A549 (cell line): ENCODE results near the gene BIRC5. TPM values are rescaled to one million over a fixed set of nuclear protein-coding genes. Genes with fewer than 3 reads are reported as not detected.

Experiments used
- ATAC-seq, 2 experiments: fragments of 200-7000 bp in 1 of 2; fragments of >200 bp in 1 of 2; cut with Nextera tagmentation in 1 of 2; cut with Tn5 transposase in 1 of 2; 3 replicates each; pipeline versions ENCODE4 v1.8.0 to v1.9.1; 2018 to 2020; ENCODE audit warnings: mild to moderate bottlenecking in 1 of 2, moderate library complexity in 1 of 2
- CTCF ChIA-PET: fragments of 300-600 bp; sonication (Branson Sonifier 250); formaldehyde crosslinking; extraction: SDS; loops from one replicate; lab custom pipeline; 2021; ENCODE audit warnings: antibody characterized with exemption, inconsistent platforms; lab: Yijun Ruan, JAX
- POLR2A ChIA-PET: fragments of 350-600 bp; formaldehyde crosslinking; extraction: SDS; loops from one replicate; lab custom pipeline; 2021; ENCODE audit warnings: antibody characterized with exemption, inconsistent platforms; lab: Yijun Ruan, JAX
- DNase-seq, 2 experiments: peaks; one replicate each; pipeline versions ENCODE4 v3.0.0 to v3.0.0-alpha.2; 2011 to 2016; ENCODE audit warnings: low read depth in 1 of 2, low spot score in 1 of 2
- FAIRE-seq: peaks from 2 replicates; lab custom pipeline; 2011; peaks lifted over from hg19 to GRCh38; lab: Jason Lieb, UNC
- H3K27ac ChIP-seq, 2 experiments: fragments of >200 bp; sonication (Bioruptor Twin); formaldehyde crosslinking; 3 replicates each; pipeline ENCODE4 v1.5.1; 2016 to 2017
- H3K4me1 ChIP-seq: fragments of >200 bp; sonication (Bioruptor Twin); formaldehyde crosslinking; 3 replicates; pipeline ENCODE4 v1.6.1; 2016
- H3K4me2 ChIP-seq: fragments of >200 bp; sonication (Bioruptor Twin); formaldehyde crosslinking; 3 replicates; pipeline ENCODE4 v1.6.1; 2016
- H3K4me3 ChIP-seq: fragments of >200 bp; sonication (Bioruptor Twin); formaldehyde crosslinking; 3 replicates; pipeline ENCODE4 v1.5.1; 2016
- H3K9me3 ChIP-seq: fragments of >200 bp; sonication (Bioruptor Twin); formaldehyde crosslinking; 3 replicates; pipeline ENCODE4 v1.6.1; 2016
- ATOH8 ChIP-seq: fragments of 250-450 bp; sonication (Bioruptor Pico); IDR thresholded peaks from 2 replicates; pipeline ENCODE4 v1.5.0; 2020; ENCODE audit warnings: low read depth, mild to moderate bottlenecking, moderate library complexity
- FOSB ChIP-seq: fragments of 250-450 bp; sonication (Bioruptor Pico); IDR thresholded peaks from 2 replicates; pipeline ENCODE4 v1.5.0; 2020; ENCODE audit warnings: mild to moderate bottlenecking, moderate library complexity
- HMGXB4 ChIP-seq: fragments of 250-450 bp; sonication (Bioruptor Pico); IDR thresholded peaks from 2 replicates; pipeline ENCODE4 v1.5.0; 2021; ENCODE audit warnings: mild to moderate bottlenecking, moderate library complexity, borderline replicate concordance
- JUN ChIP-seq, 2 experiments: fragments of >200 bp; sonication (Bioruptor Twin); formaldehyde crosslinking; IDR thresholded peaks; 2 replicates in 1 of 2; 3 replicates in 1 of 2; pipeline ENCODE4 v1.6.1; 2016 to 2017
- JUNB ChIP-seq: fragments of >200 bp; sonication (Bioruptor Twin); formaldehyde crosslinking; IDR thresholded peaks from 2 replicates; pipeline ENCODE4 v1.6.1; 2016
- KDM5A ChIP-seq: fragments of 200-600 bp; sonication (generic); IDR thresholded peaks from 2 replicates; pipeline ENCODE4 v1.6.1; 2016; ENCODE audit warnings: antibody characterized with exemption, mild to moderate bottlenecking
- MAZ ChIP-seq: fragments of 150-350 bp; IDR thresholded peaks from 2 replicates; pipeline ENCODE4 v1.6.1; 2014; ENCODE audit warnings: antibody characterized with exemption, low read depth, low read length, borderline replicate concordance
- MYC ChIP-seq: IDR thresholded peaks from 2 replicates; pipeline ENCODE4 v1.6.1; 2012; ENCODE audit warnings: mild to moderate bottlenecking, inconsistent platforms, low read length, improper control_type of control experiment, borderline replicate concordance
- PHF8 ChIP-seq: fragments of 200-600 bp; sonication (generic); IDR thresholded peaks from 2 replicates; pipeline ENCODE4 v1.6.1; 2016; ENCODE audit warnings: low read depth, mild to moderate bottlenecking, antibody characterized with exemption, moderate library complexity, borderline replicate concordance
- SMC3 ChIP-seq: fragments of >200 bp; sonication (Bioruptor Twin); formaldehyde crosslinking; IDR thresholded peaks from 3 replicates; pipeline ENCODE4 v1.6.1; 2018; ENCODE audit warnings: inconsistent platforms
- SREBF2 ChIP-seq: fragments of 450-650 bp; IDR thresholded peaks from 2 replicates; pipeline ENCODE4 v1.6.1; 2014; ENCODE audit warnings: mild to moderate bottlenecking, moderate library complexity
- TP53 ChIP-seq: fragments of 250-450 bp; sonication (Bioruptor Pico); IDR thresholded peaks from 2 replicates; pipeline ENCODE4 v1.5.0; 2021; ENCODE audit warnings: mild to moderate bottlenecking, moderate library complexity
- ZC3H11A ChIP-seq: fragments of 450-650 bp; IDR thresholded peaks from 2 replicates; pipeline ENCODE4 v1.6.1; 2014; ENCODE audit warnings: antibody characterized with exemption, mild to moderate bottlenecking
- ZFP36 ChIP-seq: fragments of 450-650 bp; IDR thresholded peaks from 2 replicates; pipeline ENCODE4 v1.6.1; 2014; ENCODE audit warnings: borderline replicate concordance; ENCODE audit not compliant: partially characterized antibody
- WGBS: methylation state at CpG from one replicate; pipeline ENCODE4 v1.1.6; 2017; ENCODE audit errors: missing lambda C conversion rate; 5-methylcytosine and 5-hydroxymethylcytosine counted together
- polyA plus RNA-seq, 4 experiments: library from polyadenylated mRNA; depleted of rRNA in 3 of 4; stranded (reverse); fragments of >200 nt; fragmentation: RNase III in 1 of 4; extraction: RNeasy Plus Mini Kit Qiagen cat#74134 plus additional on column Dnase treatment in 1 of 4; gene quantifications; 2 replicates in 3 of 4; 3 replicates in 1 of 4; pipeline ENCODE4 v1.2.3, GENCODE V29; 2011 to 2017
- TF ChIP-seq, protein P1 (sequence below): fragments of 200-600 bp; sonication (generic); IDR thresholded peaks from 2 replicates; pipeline ENCODE4 v1.6.1; 2016; ENCODE audit warnings: antibody characterized with exemption, mild to moderate bottlenecking, moderate library complexity
- TF ChIP-seq, protein P2 (sequence below): IDR thresholded peaks from 2 replicates; pipeline ENCODE4 v1.6.1; 2012

Gene BIRC5
- polyA plus RNA-seq, 2 of the 4 experiments (the other 2 are of a cell fraction), result 51.9 to 109 TPM

- POLR2A ChIA-PET, result no interaction called here
- ATAC-seq (no peak), DNase-seq (no peak), FAIRE-seq (no peak)
- H3K4me3 ChIP-seq, result no peak overlapping the region
- CTCF ChIA-PET, result interaction anchor here (0.6 to 10.4 kb wide), 4 partner anchors 14 to 835 kb away, joined by 3 to 159 read pairs (median 4); no protein-coding TSS in a partner anchor
- H3K9me3 ChIP-seq, result no peaks in the 10 kb centered on the region
- H3K4me2 ChIP-seq, result no peak overlapping the region
- WGBS, result 74% methylated on average over 7 of the region's 8 CpGs
- no peaks in the 10 kb centered on the region; the same call in 2 of the 3 replicates for H3K4me1 ChIP-seq
- no peak overlapping the region for H3K27ac ChIP-seq
- TF ChIP-seq HMGXB4, result no peak
- no peak for TF ChIP-seq JUNB
- TF ChIP-seq JUN (IDR thresholded peaks at IDR 0.05), result no peak
- TF ChIP-seq SREBF2, result no peak
- TF ChIP-seq, protein P1, sequence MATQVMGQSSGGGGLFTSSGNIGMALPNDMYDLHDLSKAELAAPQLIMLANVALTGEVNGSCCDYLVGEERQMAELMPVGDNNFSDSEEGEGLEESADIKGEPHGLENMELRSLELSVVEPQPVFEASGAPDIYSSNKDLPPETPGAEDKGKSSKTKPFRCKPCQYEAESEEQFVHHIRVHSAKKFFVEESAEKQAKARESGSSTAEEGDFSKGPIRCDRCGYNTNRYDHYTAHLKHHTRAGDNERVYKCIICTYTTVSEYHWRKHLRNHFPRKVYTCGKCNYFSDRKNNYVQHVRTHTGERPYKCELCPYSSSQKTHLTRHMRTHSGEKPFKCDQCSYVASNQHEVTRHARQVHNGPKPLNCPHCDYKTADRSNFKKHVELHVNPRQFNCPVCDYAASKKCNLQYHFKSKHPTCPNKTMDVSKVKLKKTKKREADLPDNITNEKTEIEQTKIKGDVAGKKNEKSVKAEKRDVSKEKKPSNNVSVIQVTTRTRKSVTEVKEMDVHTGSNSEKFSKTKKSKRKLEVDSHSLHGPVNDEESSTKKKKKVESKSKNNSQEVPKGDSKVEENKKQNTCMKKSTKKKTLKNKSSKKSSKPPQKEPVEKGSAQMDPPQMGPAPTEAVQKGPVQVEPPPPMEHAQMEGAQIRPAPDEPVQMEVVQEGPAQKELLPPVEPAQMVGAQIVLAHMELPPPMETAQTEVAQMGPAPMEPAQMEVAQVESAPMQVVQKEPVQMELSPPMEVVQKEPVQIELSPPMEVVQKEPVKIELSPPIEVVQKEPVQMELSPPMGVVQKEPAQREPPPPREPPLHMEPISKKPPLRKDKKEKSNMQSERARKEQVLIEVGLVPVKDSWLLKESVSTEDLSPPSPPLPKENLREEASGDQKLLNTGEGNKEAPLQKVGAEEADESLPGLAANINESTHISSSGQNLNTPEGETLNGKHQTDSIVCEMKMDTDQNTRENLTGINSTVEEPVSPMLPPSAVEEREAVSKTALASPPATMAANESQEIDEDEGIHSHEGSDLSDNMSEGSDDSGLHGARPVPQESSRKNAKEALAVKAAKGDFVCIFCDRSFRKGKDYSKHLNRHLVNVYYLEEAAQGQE, result no peak
Measured at GRCh38 chr17:78235885-78236284, 21.8 kb downstream of the BIRC5 start.

GRCh38 chr17:78236362-78237127 lies 22.5 kb downstream of the BIRC5 start:
- ChIA-PET CTCF (interaction anchor here (0.9 to 10.4 kb wide), 2 partner anchors 9 to 14 kb away, joined by 3 to 159 read pairs; no protein-coding TSS in a partner anchor), POLR2A (no interaction called here)
- no peak overlapping the region for H3K4me2 ChIP-seq
- H3K4me1 ChIP-seq, result no peaks in the 10 kb centered on the region; the same call in 2 of the 3 replicates
- no peak for DNase-seq
- H3K9me3 ChIP-seq, result no peaks in the 10 kb centered on the region
- no peak for FAIRE-seq
- no peak for ATAC-seq
- WGBS, result 86% methylated on average over 20 of the region's 20 CpGs
- no peak overlapping the region for H3K27ac ChIP-seq
- TF ChIP-seq SMC3, result no peak
- no peak for TF ChIP-seq ATOH8
- no peak for TF ChIP-seq FOSB (CRISPR knock-in tag)
- TF ChIP-seq, protein P2, sequence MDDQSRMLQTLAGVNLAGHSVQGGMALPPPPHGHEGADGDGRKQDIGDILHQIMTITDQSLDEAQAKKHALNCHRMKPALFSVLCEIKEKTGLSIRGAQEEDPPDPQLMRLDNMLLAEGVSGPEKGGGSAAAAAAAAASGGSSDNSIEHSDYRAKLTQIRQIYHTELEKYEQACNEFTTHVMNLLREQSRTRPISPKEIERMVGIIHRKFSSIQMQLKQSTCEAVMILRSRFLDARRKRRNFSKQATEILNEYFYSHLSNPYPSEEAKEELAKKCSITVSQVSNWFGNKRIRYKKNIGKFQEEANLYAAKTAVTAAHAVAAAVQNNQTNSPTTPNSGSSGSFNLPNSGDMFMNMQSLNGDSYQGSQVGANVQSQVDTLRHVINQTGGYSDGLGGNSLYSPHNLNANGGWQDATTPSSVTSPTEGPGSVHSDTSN, result no peak
- no peak for TF ChIP-seq MYC
- no peak for TF ChIP-seq ZC3H11A
- TF ChIP-seq PHF8, result no peak
- no peak for TF ChIP-seq TP53 (CRISPR knock-in tag)
- TF ChIP-seq MAZ, result no peak
- TF ChIP-seq JUN (IDR thresholded peaks at IDR 0.05), result no peak
- no peak for TF ChIP-seq ZFP36
- TF ChIP-seq KDM5A, result no peak
- no peak overlapping the region for H3K4me3 ChIP-seq
